ENCODE data around the gene NR0B2.

- no peak for TF ChIP-seq GATA2 (IDR thresholded peaks at IDR 0.05; ENCODE audit: low read depth, low read length)
- no peak for TF ChIP-seq GATA3 (IDR thresholded peaks at IDR 0.05; ENCODE audit: low read depth, low read length)
These were observed 34.0 kb downstream of the NR0B2 start for GRCh38 chr1:26879793-26880192.

All from SH-SY5Y (cell line).